GM20000 (cell line): ENCODE data around the gene DCUN1D2.
"Not testable (repeated sequence)": the region's sequence is repeated elsewhere in the genome, so short reads cannot be mapped to it uniquely, and the experiment has no call there.

Source experiments
- DNase-seq: peaks from one replicate; pipeline ENCODE4 v3.0.0; 2012; ENCODE audit warnings: low spot score
- TF ChIP-seq, protein P1 (sequence below): IDR thresholded peaks from 2 replicates; pipeline ENCODE4 v1.5.1; 2012; ENCODE audit warnings: mild to moderate bottlenecking, control low read depth; ENCODE audit errors: extremely low read depth, missing control alignments

The DCUN1D2 gene

DNA sequence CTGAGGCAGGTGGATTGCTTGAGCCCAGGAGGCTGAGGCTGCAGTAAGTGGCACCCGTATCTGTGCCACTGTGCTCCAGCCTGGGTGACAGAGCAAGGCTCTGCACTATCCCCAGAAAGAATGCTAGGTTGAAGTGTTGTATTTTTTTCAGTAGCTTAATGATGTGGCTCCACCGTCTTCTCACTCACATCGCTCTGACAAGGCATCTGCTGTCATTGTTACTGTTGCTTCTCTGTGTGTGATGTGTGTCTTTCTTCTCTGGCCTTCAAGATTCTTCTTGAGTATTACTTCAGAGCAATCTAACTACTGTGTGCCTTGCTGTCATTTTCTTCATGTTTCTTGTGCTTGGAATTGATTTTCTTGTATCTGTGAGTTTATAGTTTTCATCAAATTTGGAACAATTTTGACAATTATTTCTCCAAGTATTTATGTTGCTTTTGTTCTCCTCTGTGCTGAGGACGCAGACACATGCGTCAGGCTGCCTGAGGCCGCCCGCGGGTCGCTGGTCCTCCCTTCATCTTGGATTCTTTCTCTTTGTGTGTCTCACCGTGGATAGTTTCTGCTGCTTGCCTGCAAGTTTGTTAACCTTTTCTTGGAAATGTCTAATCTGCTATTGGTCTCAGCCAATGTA is 48.0 kb downstream of the DCUN1D2 start:
- TF ChIP-seq, protein P1, sequence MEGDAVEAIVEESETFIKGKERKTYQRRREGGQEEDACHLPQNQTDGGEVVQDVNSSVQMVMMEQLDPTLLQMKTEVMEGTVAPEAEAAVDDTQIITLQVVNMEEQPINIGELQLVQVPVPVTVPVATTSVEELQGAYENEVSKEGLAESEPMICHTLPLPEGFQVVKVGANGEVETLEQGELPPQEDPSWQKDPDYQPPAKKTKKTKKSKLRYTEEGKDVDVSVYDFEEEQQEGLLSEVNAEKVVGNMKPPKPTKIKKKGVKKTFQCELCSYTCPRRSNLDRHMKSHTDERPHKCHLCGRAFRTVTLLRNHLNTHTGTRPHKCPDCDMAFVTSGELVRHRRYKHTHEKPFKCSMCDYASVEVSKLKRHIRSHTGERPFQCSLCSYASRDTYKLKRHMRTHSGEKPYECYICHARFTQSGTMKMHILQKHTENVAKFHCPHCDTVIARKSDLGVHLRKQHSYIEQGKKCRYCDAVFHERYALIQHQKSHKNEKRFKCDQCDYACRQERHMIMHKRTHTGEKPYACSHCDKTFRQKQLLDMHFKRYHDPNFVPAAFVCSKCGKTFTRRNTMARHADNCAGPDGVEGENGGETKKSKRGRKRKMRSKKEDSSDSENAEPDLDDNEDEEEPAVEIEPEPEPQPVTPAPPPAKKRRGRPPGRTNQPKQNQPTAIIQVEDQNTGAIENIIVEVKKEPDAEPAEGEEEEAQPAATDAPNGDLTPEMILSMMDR: no peak

DNA sequence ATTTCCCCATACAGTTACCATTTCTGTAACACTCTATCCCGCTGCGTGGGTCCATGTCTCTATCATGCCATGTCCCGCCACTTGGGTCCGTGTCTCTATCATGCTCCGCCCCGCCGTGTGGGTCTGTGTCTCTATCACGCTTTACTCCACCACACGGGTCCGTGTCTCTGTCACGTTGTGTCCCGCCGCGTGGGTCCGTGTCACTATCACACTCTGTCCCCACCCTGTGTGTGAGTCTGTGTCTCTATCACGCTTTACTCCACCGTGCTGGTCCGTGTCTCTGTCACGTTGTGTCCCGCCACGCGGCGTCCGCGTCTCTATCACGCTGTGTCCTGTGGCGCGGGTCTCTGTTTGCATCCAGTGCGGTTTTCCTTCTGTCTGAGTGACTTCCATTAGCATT is 48.9 kb downstream of the DCUN1D2 start:
- DNase-seq: no peak
- TF ChIP-seq, protein P1: no peak

More for the DNA sequence above, 48.0 kb downstream of the DCUN1D2 start:
- no peak for DNase-seq

DNA sequence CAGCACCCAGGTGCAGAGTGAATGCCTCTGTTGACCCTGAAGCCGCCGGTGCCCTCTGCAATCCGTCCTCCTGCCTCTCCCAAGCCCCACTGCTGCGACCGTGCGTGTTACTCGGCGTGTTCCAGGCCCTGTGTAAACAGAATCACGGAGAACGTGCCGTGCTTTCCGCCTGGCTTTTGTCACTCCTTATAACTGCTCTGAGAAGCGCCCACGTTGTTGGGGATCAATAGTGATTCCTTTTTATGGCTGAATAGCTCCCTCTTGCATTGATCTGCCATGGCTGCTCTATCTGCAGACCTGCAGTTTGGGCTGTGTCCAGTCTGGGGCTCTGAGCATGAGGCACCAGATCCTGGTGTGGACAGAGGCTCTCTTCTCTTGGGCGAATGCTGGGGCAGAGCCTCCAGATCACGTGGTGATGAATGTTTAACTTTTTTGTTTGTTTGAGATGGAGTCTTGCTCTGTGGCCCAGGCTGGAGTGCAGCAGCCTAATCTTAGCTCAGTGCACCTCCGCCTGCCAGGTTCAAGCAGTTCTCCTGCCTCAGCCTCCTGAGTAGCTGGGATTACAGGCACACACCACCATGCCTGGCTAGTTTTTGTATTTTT is 53.0 kb downstream of the DCUN1D2 start:
- TF ChIP-seq, protein P1: no peak

DNA sequence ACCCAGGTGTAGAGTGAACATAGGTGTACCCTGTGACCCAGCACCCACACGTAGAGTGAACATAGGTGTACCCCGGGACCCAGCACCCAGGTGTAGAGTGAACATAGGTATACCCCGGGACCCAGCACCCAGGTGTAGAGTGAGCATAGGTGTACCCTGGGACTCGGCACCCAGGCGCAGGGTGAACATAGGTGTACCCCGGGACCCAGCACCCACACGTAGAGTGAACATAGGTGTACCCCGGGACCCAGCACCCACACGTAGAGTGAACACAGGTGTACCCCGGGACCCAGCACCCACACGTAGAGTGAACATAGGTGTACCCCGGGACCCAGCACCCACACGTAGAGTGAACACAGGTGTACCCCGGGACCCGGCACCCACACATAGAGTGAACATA is 53.6 kb downstream of the DCUN1D2 start:
- DNase-seq: not testable (repeated sequence)

More for the DNA sequence above, 53.0 kb downstream of the DCUN1D2 start:
- no peak for DNase-seq

DNA sequence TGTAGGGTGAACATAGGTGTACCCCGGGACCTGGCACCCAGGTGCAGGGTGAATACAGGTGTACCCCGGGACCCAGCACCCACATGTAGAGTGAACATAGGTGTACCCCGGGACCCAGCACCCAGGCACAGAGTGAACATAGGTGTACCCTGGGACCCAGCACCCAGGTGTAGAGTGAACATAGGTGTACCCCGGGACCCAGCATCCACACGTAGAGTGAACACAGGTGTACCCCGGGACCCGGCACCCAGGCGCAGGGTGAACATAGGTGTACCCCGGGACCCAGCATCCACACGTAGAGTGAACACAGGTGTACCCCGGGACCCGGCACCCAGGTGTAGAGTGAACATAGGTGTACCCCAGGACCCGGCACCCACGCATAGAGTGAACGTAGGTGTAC is 54.6 kb downstream of the DCUN1D2 start:
- not testable (repeated sequence) for DNase-seq

DNA sequence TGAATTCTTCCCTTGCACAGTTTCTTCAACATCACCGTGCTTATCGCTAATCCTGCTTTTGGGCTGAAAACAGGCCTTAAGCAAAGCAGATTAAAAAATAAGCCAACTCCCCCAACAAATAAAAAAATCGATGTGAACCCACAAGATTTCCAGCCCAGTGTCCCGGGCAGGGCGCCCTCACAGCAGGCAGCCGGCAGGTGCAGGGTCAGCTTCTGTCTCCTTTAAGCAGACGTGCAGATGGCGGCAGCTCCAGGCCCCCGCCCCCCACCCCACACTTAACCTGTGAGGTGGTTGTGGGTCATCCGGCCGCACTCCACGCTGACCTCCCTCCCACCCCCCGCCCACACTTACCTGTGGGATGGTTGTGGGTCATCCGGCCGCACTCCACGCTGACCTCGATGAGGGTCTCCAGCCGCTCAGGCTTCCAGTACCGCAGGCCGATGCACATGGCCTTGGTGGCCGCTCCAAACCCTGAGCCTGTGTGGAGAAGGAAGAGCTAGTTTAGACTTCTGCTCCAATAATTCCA is 57.1 kb downstream of the DCUN1D2 start:
- TF ChIP-seq, protein P1: no peak
- no peak for DNase-seq

DNA sequence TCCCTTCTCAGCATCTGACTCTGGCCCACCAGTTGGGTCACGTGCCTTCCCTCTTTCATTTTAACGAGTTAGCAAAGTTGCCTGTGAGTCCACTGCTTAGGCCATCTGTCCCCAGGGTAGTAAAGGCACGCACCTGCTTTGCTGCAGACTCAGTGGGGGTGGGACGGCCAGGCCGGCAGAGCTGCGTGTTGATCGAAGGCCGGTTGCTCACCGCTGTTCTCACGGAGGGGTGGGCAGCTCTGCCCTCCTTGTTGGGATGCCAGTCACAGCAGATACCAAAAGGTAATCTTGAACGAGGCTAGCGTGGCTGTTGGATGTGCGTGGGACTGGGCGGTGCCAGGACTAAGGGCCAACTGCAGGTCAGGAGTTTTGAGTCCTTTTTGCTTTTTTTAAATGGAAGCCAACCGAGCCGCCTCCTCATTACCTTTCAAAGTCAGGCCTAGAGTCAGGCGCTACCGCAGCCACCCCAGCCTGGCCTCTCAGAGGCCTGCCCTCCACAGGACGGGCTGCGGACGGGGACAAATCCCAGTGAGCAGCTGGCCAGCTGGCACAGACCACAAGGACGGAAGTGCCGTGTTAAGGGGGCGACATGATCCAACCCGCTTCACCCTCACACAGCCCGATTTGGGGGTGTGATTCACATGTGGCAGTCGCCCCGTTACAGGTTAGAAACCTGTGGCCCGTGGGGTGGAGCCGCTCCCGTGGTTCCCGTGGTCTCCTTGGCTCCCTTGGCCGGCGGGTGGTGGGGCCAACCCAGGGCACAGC is 57.8 kb downstream of the DCUN1D2 start:
- TF ChIP-seq, protein P1: no peak
- DNase-seq: no peak

DNA sequence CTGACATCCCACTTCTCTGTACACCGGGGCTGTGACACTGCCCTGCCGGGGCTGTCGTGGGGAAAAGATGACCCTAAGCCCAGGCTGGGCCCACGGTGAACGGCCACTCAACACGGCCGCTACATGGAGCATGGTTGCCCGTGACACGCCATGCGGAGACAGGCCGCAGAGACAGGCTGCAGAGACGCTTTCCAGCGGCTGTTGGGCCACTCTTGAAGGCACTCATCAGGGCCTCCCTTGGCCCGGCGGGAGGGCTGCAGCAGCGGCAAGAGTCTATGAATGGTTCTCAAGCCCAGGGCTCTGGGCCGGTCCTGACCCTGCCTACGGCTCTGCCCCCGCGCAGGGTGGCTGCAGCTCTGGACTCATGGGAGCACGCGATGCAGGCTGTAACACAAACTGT is 59.3 kb downstream of the DCUN1D2 start:
- DNase-seq: no peak
- TF ChIP-seq, protein P1: no peak
